ENCODE measurements around the gene AATF.

Gene AATF

GRCh38 chr17:36934692-36935630 is 13.8 kb upstream of the AATF start:
- no peaks in the 10 kb centered on the region for H3K36me3 ChIP-seq
- H3K27ac ChIP-seq = no peak overlapping the region
- no peaks in the 10 kb centered on the region for H3K9me3 ChIP-seq
- H3K4me3 ChIP-seq (ENCODE audit: low read depth in 1 of 2, low read length in 1 of 2) = peak overlapping the region in 1 of 2 experiments; percentile 2
- TF ChIP-seq CTCF (IDR thresholded peaks at IDR 0.05) = no peak
- peaks cover 100% of the 10 kb centered on the region for H3K27me3 ChIP-seq
- H3K4me1 ChIP-seq (ENCODE audit: control insufficient read depth in 1 of 2, insufficient read depth in 1 of 2, low read depth in 1 of 2, low read length in 1 of 2) = peaks cover 41 to 69% of the 10 kb centered on the region in 2 experiments

- no peak overlapping the region for H3K27ac ChIP-seq
- peaks cover 100% of the 10 kb centered on the region for H3K27me3 ChIP-seq
- peaks cover 44 to 74% of the 10 kb centered on the region in 2 experiments for H3K4me1 ChIP-seq (ENCODE audit: control insufficient read depth in 1 of 2, insufficient read depth in 1 of 2, low read depth in 1 of 2, low read length in 1 of 2)
- H3K4me3 ChIP-seq (ENCODE audit: low read depth in 1 of 2, low read length in 1 of 2) = peak overlapping the region in 1 of 2 experiments; percentile 45
- H3K36me3 ChIP-seq = no peaks in the 10 kb centered on the region
- TF ChIP-seq CTCF (IDR thresholded peaks at IDR 0.05) = no peak
- H3K9me3 ChIP-seq = no peaks in the 10 kb centered on the region
These were observed 12.9 kb upstream of the AATF start for GRCh38 chr17:36935671-36936454.

GRCh38 chr17:36936455-36937000 is 12.2 kb upstream of the AATF start:
- H3K4me1 ChIP-seq (ENCODE audit: control insufficient read depth in 1 of 2, insufficient read depth in 1 of 2, low read depth in 1 of 2, low read length in 1 of 2) = peaks cover 44 to 74% of the 10 kb centered on the region in 2 experiments
- H3K27me3 ChIP-seq = peaks cover 100% of the 10 kb centered on the region
- H3K27ac ChIP-seq = no peak overlapping the region
- peak overlapping the region in 1 of 2 experiments; percentile 45 for H3K4me3 ChIP-seq (ENCODE audit: low read depth in 1 of 2, low read length in 1 of 2)
- no peaks in the 10 kb centered on the region for H3K9me3 ChIP-seq
- no peak for TF ChIP-seq CTCF (IDR thresholded peaks at IDR 0.05)
- no peaks in the 10 kb centered on the region for H3K36me3 ChIP-seq

GRCh38 chr17:36937001-36937958 is 11.5 kb upstream of the AATF start, which contains the start of gene LHX1:
TSS of gene LHX1 (plus strand) at chr17:36937475. CDS start at chr17:36938198, 723 bp downstream.
- no peak for TF ChIP-seq CTCF (IDR thresholded peaks at IDR 0.05)
- Histone ChIP-seq H3K9me3 (no peaks in the 10 kb centered on the region), H3K36me3 (no peaks in the 10 kb centered on the region), H3K4me1 (ENCODE audit: control insufficient read depth in 1 of 2, insufficient read depth in 1 of 2, low read depth in 1 of 2, low read length in 1 of 2) (peaks cover 50 to 74% of the 10 kb centered on the region in 2 experiments), H3K27me3 (peaks cover 100% of the 10 kb centered on the region), H3K4me3 (ENCODE audit: low read depth in 1 of 2, low read length in 1 of 2) (peak within 1 kb of the TSS in 1 of 2 experiments; percentile 45), H3K27ac (no peak within 1 kb of the TSS)
